ENCODE measurements around the gene GOSR1. TPM values are rescaled to one million over a fixed set of nuclear protein-coding genes. Genes with fewer than 3 reads are reported as not detected.
"Not testable (repeated sequence)": the region's sequence is repeated elsewhere in the genome, so short reads cannot be mapped to it uniquely, and the experiment has no call there.

The GOSR1 gene
- total RNA-seq, 1 experiment from 2014 or later = 43.7 TPM

DNA sequence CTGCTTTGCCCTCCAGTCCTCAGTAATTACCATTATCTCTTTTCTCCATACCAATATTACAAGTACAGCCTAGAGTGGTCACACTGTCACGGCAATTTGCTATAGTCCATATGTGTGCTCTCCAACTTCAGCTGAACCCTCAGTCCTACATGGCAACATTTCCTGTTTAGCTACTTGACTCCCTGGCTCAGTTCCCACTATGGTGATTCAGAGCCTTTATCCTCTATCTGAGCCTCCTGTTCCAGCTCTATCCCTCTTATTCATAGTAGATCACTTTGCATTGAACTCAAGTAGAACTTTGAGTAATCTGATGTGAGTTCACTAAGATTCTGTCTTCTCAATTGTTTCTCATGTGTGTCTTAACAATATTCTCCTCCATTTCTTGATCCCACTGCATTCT lies 43.7 kb upstream of the GOSR1 start:
- Histone ChIP-seq H3K27me3 (ENCODE audit: insufficient read depth, low read depth) (no peaks in the 10 kb centered on the region), H3K9me3 (ENCODE audit: insufficient read depth, low read depth) (no peaks in the 10 kb centered on the region; the same call in 1 of the 2 replicates), H3K9me2 (ENCODE audit: insufficient read depth) (no peaks in the 10 kb centered on the region), H2AFZ (no peak overlapping the region), H4K20me1 (ENCODE audit: insufficient read depth) (no peaks in the 10 kb centered on the region), H3K4me1 (replicated peaks; ENCODE audit: insufficient read depth) (peaks cover 14% of the 10 kb centered on the region), H3F3A (ENCODE audit: insufficient read depth, low read depth) (peaks cover 14% of the 10 kb centered on the region; the same call in 1 of the 2 replicates), H3K4me2 (peak overlapping the region; percentile 48), H3K27ac (peak overlapping the region; percentile 25), H3K79me2 (ENCODE audit: low read depth) (no peaks in the 10 kb centered on the region), H3K4me3 (no peak overlapping the region), H3K36me3 (ENCODE audit: low read depth) (peaks cover 31% of the 10 kb centered on the region)
- ChIA-PET POLR2A (ENCODE audit: unreplicated experiment) (interaction anchor here (0.7 kb wide), 1 partner anchor 92 kb away, joined by 3 read pairs; no protein-coding TSS in a partner anchor), CTCF (interaction anchor here (0.7 to 0.9 kb wide), 2 partner anchors 28 to 298 kb away, joined by 3 to 8 read pairs; no protein-coding TSS in a partner anchor)
- no peak for TF ChIP-seq EZH2 (IDR thresholded peaks at IDR 0.05; ENCODE audit: low read depth)
- peak; percentile 61 to 75 for DNase-seq
- intact Hi-C loops (cut with micrococcal nuclease; ENCODE audit: unreplicated experiment) = no loop called here
- no TSS peak for BruUV-seq (replicated peaks)

DNA sequence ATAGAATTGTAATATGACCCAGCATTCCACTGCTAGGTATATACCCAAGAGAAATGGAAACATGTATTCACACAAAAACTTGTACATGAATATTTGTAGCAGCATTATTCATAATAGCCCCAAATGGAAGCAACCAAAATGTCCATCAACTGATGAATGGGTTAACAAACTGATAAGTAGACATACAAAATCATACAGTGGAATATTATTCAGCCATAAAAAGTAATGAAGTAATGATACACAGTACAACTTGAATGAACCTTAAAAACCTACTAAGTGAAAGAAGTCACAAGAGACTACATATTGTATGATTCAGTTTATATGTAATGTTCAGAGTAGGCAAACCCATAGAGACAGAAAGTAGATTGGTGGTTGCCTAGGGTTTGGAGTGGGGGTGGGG lies 40.5 kb upstream of the GOSR1 start:
- no peaks in the 10 kb centered on the region for H4K20me1 ChIP-seq (ENCODE audit: insufficient read depth)
- no peaks in the 10 kb centered on the region for H3K9me2 ChIP-seq (ENCODE audit: insufficient read depth)
- no peak overlapping the region for H3K4me2 ChIP-seq
- no peak for DNase-seq
- H3F3A ChIP-seq (ENCODE audit: insufficient read depth, low read depth) = peaks cover 14% of the 10 kb centered on the region; the same call in 1 of the 2 replicates
- intact Hi-C loops (cut with micrococcal nuclease; ENCODE audit: unreplicated experiment) = no loop called here
- H3K27me3 ChIP-seq (ENCODE audit: insufficient read depth, low read depth) = no peaks in the 10 kb centered on the region
- no peak overlapping the region for H3K27ac ChIP-seq
- no peak overlapping the region for H2AFZ ChIP-seq
- TF ChIP-seq, protein P1, sequence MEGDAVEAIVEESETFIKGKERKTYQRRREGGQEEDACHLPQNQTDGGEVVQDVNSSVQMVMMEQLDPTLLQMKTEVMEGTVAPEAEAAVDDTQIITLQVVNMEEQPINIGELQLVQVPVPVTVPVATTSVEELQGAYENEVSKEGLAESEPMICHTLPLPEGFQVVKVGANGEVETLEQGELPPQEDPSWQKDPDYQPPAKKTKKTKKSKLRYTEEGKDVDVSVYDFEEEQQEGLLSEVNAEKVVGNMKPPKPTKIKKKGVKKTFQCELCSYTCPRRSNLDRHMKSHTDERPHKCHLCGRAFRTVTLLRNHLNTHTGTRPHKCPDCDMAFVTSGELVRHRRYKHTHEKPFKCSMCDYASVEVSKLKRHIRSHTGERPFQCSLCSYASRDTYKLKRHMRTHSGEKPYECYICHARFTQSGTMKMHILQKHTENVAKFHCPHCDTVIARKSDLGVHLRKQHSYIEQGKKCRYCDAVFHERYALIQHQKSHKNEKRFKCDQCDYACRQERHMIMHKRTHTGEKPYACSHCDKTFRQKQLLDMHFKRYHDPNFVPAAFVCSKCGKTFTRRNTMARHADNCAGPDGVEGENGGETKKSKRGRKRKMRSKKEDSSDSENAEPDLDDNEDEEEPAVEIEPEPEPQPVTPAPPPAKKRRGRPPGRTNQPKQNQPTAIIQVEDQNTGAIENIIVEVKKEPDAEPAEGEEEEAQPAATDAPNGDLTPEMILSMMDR (conservative IDR thresholded peaks at IDR 0.05) = no peak
- TF ChIP-seq EZH2 (IDR thresholded peaks at IDR 0.05; ENCODE audit: low read depth) = no peak
- BruUV-seq (replicated peaks) = no TSS peak
- POLR2A ChIA-PET (ENCODE audit: unreplicated experiment) = interaction anchor here (0.6 kb wide), 1 partner anchor 146 kb away, joined by 3 read pairs; no protein-coding TSS in a partner anchor
- H3K36me3 ChIP-seq (ENCODE audit: low read depth) = peaks cover 28% of the 10 kb centered on the region
- H3K4me1 ChIP-seq (replicated peaks; ENCODE audit: insufficient read depth) = peaks cover 14% of the 10 kb centered on the region
- H3K4me3 ChIP-seq = no peak overlapping the region
- CTCF ChIA-PET = no interaction called here
- no peaks in the 10 kb centered on the region; the same call in 1 of the 2 replicates for H3K9me3 ChIP-seq (ENCODE audit: insufficient read depth, low read depth)
- no peaks in the 10 kb centered on the region for H3K79me2 ChIP-seq (ENCODE audit: low read depth)

DNA sequence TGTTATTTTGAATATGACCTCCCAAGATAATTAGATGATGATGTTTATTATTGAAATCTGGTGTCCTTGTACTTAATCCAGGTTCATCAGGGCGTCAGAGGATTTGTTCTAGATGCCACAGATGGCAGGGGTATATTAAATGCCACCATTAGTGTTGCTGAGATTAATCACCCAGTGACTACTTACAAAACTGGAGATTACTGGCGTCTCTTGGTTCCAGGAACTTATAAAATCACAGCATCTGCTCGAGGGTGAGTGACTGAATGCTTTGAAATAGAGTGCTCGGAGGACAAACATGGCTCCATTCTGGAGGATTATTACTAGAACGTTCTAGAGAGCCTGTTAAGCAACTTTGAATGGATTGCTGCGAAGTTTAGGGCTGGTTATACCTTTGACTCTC lies 33.5 kb upstream of the GOSR1 start:
- Histone ChIP-seq H3K9me3 (ENCODE audit: insufficient read depth, low read depth) (no peaks in the 10 kb centered on the region; the same call in 1 of the 2 replicates), H2AFZ (no peak overlapping the region), H3K27ac (no peak overlapping the region), H3K27me3 (ENCODE audit: insufficient read depth, low read depth) (no peaks in the 10 kb centered on the region), H3K9me2 (ENCODE audit: insufficient read depth) (no peaks in the 10 kb centered on the region; the same call in 1 of the 2 replicates), H3F3A (ENCODE audit: insufficient read depth, low read depth) (no peaks in the 10 kb centered on the region; the same call in 1 of the 2 replicates), H4K20me1 (ENCODE audit: insufficient read depth) (no peaks in the 10 kb centered on the region), H3K4me3 (no peak overlapping the region), H3K4me2 (no peak overlapping the region), H3K36me3 (ENCODE audit: low read depth) (peaks cover 18% of the 10 kb centered on the region), H3K79me2 (ENCODE audit: low read depth) (peaks cover 6% of the 10 kb centered on the region; the same call in 1 of the 2 replicates), H3K4me1 (replicated peaks; ENCODE audit: insufficient read depth) (no peaks in the 10 kb centered on the region)
- intact Hi-C loops (cut with micrococcal nuclease; ENCODE audit: unreplicated experiment) = no loop called here
- no peak for DNase-seq
- ChIA-PET POLR2A (ENCODE audit: unreplicated experiment) (no interaction called here), CTCF (no interaction called here)
- no TSS peak for BruUV-seq (replicated peaks)
- TF ChIP-seq EZH2 (IDR thresholded peaks at IDR 0.05; ENCODE audit: low read depth) = no peak
- TF ChIP-seq, protein P1 (conservative IDR thresholded peaks at IDR 0.05) = no peak

DNA sequence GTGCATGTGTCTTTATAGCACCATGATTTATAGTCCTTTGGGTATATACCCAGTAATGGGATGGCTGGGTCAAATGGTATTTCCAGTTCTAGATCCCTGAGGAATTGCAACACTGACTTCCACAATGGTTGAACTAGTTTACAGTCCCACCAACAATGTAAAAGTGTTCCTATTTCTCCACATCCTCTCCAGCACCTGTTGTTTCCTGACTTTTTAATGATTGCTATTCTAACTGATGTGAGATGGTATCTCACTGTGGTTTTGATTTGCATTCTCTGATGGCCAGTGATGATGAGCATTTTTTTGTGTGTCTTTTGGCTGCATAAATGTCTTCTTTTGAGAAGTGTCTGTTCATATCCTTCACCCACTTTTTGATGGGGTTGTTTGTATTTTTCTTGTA lies 30.6 kb upstream of the GOSR1 start:
- intact Hi-C loops (cut with micrococcal nuclease; ENCODE audit: unreplicated experiment); H3K4me3 ChIP-seq; POLR2A ChIA-PET (ENCODE audit: unreplicated experiment); H3K4me2 ChIP-seq; H3K27ac ChIP-seq; H4K20me1 ChIP-seq (ENCODE audit: insufficient read depth); H3K9me2 ChIP-seq (ENCODE audit: insufficient read depth); H2AFZ ChIP-seq; H3K9me3 ChIP-seq (ENCODE audit: insufficient read depth, low read depth); DNase-seq; CTCF ChIA-PET; BruUV-seq (replicated peaks); H3K27me3 ChIP-seq (ENCODE audit: insufficient read depth, low read depth); H3K79me2 ChIP-seq (ENCODE audit: low read depth): not testable (repeated sequence)
- Histone ChIP-seq H3F3A (ENCODE audit: insufficient read depth, low read depth) (peaks cover 25% of the 10 kb centered on the region; the same call in 1 of the 2 replicates), H3K4me1 (replicated peaks; ENCODE audit: insufficient read depth) (peaks cover 23% of the 10 kb centered on the region), H3K36me3 (ENCODE audit: low read depth) (peaks cover 22% of the 10 kb centered on the region)
